Muscle layer of duodenum (tissue), 2 donors: ENCODE results near the gene PHRF1.

ENCODE experiments used
- H3K27ac ChIP-seq: one replicate; pipeline ENCODE4 v1.7.0; 2013; ENCODE audit warnings: mild to moderate bottlenecking, low read length
- H3K27me3 ChIP-seq: one replicate; pipeline ENCODE4 v1.7.0; 2013; ENCODE audit warnings: low read depth, mild to moderate bottlenecking, control low read depth, low read length
- H3K36me3 ChIP-seq, 2 donors: one replicate each; pipeline ENCODE4 v1.7.0; 2013; ENCODE audit warnings: low read length in 2 of 2, control low read depth in 1 of 2, mild to moderate bottlenecking in 1 of 2; ENCODE audit not compliant: insufficient read depth in 2 of 2, control insufficient read depth in 1 of 2
- H3K4me1 ChIP-seq, 2 donors: one replicate each; pipeline ENCODE4 v1.7.0; 2013; ENCODE audit warnings: low read length in 2 of 2, mild to moderate bottlenecking in 2 of 2, control low read depth in 1 of 2, moderate library complexity in 1 of 2; ENCODE audit not compliant: insufficient read depth in 2 of 2, control insufficient read depth in 1 of 2
- H3K4me3 ChIP-seq, 2 donors: one replicate each; pipeline ENCODE4 v1.7.0; 2013; ENCODE audit warnings: low read length in 2 of 2, low read depth in 1 of 2, mild to moderate bottlenecking in 1 of 2
- H3K9me3 ChIP-seq, 2 donors: one replicate each; pipeline ENCODE4 v1.7.0; 2013; ENCODE audit warnings: low read length in 2 of 2, control low read depth in 1 of 2, mild to moderate bottlenecking in 1 of 2; ENCODE audit not compliant: control insufficient read depth in 1 of 2
- donor health status: healthy.

Gene PHRF1

DNA sequence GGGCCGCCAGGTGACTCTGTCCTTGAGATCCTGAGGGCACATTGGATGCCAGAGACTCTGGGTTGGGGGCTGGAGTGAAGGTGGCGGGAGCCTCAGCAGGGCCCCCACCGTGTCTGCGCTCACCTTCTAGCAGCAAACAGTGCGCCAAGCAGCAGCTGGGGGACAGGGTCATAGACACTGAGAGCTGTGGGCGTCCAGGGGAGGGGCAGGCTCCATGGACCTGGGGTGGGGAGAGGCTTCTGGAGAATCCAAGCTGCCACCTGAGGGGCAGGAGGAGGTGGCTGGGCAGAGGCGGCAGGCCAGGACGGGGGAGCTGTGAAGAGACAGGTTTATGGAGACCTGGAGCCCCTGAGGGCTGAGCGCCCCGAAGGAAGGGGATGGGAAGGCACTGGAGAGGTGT, 8.0 kb downstream of the PHRF1 start:
- Histone ChIP-seq H3K27ac (no peak overlapping the region), H3K27me3 (no peaks in the 10 kb centered on the region), H3K36me3 (peaks cover 25 to 52% of the 10 kb centered on the region in 2 donors), H3K9me3 (no peaks in the 10 kb centered on the region), H3K4me1 (peaks cover 11 to 12% of the 10 kb centered on the region in 2 donors), H3K4me3 (no peak overlapping the region)

DNA sequence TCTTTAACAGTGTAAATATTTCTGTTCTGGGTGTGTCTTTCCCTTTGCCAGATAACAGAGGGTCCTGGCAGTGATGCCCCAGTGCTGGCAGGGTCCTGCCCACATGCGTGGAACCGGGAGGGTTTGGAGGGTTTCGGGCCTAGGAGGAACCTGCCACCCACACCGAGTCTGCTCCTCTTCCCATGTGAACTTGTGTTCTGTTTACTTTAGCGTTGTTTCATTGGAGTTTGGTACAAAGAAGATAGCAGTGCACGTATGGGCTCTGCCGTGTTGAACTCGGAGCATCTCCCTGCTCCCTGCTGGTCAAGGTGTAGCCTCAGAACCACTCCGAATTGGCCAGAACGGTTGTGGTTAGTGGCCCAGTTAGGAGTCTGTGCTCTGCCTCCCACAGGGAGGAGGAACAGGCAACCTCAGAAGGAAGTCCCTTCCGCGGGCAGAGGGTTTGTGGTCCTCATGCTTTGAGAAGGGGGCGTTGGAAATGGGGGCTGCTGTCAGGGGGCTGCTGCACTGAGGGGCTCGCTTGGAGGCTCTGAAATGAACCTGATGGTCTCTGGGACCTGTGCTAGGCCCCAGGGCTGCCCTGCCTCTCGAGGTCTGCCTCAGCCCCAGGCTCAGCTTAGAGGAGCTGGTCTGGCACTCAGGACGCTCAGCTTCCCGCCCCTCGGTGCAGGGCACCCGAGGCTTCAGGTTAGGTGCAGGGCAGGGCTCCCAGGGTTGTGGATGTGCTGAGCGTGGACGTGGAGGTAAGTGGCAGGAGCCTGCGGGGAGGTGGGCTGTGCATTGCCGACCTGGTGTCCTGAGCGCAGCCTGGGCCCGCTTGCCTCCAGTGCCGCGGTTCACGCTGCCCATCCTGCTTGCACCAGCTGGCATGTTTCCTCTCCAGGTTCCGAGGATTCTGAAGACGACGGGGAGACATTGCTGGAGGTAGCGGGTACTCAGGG, 10.4 kb downstream of the PHRF1 start:
- Histone ChIP-seq H3K9me3 (no peaks in the 10 kb centered on the region), H3K27me3 (no peaks in the 10 kb centered on the region), H3K4me3 (no peak overlapping the region), H3K36me3 (peaks cover 42 to 74% of the 10 kb centered on the region in 2 donors), H3K4me1 (no peaks in the 10 kb centered on the region), H3K27ac (no peak overlapping the region)

DNA sequence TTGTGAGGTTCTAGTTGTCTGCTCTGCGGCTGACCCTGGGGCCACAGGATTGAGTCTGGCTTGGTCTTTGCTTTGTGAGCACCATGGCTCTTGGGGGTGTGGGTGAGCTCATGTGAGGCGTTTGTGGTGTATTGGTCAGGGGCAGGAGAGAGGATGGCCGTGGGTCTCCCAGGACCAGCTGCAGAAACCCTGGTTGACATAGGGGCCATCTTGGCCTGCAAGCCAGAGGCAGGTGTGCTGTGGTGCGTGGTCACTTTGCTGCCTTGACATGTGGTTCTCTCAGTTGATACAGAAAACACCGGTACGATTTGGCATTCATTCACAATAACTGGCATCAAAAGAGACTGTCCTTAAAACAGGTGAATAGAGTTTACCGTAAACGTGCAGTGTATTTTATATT, 11.3 kb downstream of the PHRF1 start:
- peaks cover 43 to 73% of the 10 kb centered on the region in 2 donors for H3K36me3 ChIP-seq
- no peaks in the 10 kb centered on the region for H3K4me1 ChIP-seq
- H3K9me3 ChIP-seq = no peaks in the 10 kb centered on the region
- no peak overlapping the region for H3K4me3 ChIP-seq
- no peak overlapping the region for H3K27ac ChIP-seq
- no peaks in the 10 kb centered on the region for H3K27me3 ChIP-seq

DNA sequence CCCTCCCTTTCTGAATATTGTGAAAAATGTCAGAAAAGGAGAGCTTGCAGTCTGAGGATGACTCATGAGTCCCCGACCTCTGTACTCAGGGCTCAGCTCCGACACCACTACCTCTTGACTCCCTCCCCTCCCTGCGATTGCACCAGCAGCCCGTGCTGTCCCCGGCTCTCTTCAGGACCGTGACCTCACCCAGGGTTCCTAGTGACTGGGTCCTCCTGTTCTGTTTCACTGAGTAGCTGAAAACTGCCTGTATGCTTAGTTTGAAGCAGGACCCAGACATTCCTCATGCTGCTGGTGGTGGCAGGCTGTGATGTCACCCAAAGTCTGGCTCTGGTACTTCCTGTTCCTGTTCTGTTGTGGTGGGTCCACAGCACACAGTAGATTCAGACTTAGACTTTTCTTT, 11.7 kb downstream of the PHRF1 start:
- H3K4me3 ChIP-seq = no peak overlapping the region
- peaks cover 47 to 77% of the 10 kb centered on the region in 2 donors for H3K36me3 ChIP-seq
- H3K27me3 ChIP-seq = no peaks in the 10 kb centered on the region
- H3K4me1 ChIP-seq = no peaks in the 10 kb centered on the region
- no peak overlapping the region for H3K27ac ChIP-seq
- no peaks in the 10 kb centered on the region for H3K9me3 ChIP-seq

DNA sequence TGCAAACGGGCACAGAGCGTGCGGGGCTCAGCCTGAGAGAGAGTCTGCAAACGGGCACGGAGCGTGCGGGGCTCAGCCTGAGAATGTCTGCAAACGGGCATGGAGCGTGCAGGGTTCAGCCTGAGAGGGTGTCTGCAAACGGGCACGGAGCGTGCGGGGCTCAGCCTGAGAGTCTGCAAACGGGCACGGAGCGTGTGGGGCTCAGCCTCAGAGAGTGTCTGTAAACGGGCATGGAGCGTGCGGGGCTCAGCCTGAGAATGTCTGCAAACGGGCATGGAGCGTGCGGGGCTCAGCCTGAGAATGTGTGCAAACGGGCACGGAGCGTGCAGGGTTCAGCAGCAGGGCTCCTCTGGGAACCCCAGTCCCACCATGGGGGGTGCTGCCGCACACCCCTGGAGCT, 13.5 kb downstream of the PHRF1 start:
- Histone ChIP-seq H3K27me3 (no peaks in the 10 kb centered on the region), H3K4me1 (no peaks in the 10 kb centered on the region), H3K4me3 (no peak overlapping the region), H3K36me3 (peaks cover 61 to 77% of the 10 kb centered on the region in 2 donors), H3K27ac (no peak overlapping the region), H3K9me3 (no peaks in the 10 kb centered on the region)

DNA sequence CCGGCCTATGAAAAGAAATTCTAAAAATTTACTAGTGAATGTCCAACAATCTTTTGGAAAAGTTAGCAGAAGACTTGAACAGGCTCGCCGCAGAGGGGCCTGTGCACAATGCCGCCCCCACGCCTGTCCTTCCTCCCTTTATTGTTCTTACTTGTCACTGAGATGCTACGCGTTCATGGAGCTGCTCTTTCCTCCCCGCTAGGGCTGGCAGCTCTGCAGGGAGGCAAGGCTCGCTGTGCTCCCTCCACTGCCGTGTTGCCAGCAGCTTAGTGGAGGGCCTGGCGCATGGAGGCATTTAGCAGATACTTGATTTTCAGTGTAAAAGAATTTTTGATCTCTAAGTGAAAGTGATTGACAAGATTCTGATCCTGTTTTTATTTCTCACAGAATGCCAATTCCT, 14.7 kb downstream of the PHRF1 start:
- H3K4me1 ChIP-seq = no peaks in the 10 kb centered on the region
- peaks cover 64 to 89% of the 10 kb centered on the region in 2 donors for H3K36me3 ChIP-seq
- no peaks in the 10 kb centered on the region for H3K27me3 ChIP-seq
- H3K9me3 ChIP-seq = no peaks in the 10 kb centered on the region
- H3K27ac ChIP-seq = no peak overlapping the region
- H3K4me3 ChIP-seq = no peak overlapping the region

DNA sequence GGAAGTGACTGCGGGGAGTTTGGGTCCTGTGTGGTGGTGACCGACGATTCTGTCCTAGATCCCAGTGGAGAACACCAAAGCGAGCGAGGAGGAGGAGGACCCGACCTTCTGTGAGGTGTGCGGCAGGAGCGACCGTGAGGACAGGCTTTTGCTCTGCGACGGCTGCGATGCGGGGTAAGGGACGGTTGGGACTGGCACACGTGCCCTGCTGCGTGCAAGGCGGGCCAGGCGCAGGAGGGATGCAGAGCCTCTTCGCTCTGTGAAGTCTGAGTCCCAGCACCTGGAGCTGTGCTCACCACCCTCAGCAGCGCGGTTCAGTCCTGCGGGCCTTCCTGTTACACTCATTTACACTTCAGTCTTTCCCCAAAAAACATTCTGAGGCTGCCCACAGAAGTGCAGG, 16.2 kb downstream of the PHRF1 start:
- Histone ChIP-seq H3K9me3 (no peaks in the 10 kb centered on the region), H3K27me3 (no peaks in the 10 kb centered on the region), H3K4me3 (no peak overlapping the region), H3K36me3 (peaks cover 64 to 89% of the 10 kb centered on the region in 2 donors), H3K4me1 (no peaks in the 10 kb centered on the region), H3K27ac (no peak overlapping the region)

DNA sequence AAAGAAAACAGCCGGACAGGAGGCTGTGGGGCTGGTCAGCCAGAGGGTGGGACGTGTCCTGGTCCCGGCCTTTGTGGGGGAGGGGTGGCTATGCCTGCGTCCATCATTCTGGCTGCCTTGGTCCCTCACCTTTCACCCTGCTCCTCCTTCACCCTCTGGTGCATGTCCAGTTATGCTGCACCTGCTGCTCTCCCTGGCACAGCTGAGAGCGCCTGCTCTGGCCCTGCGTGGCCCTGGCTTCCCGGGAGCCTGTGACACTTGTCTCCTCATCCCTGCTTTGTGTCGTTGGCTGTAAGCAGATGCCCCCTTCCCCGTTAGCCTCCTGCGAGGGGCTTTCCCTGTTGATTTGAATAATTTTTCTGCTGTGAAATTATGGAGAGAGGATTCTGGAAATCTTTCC, 16.6 kb downstream of the PHRF1 start:
- Histone ChIP-seq H3K4me1 (no peaks in the 10 kb centered on the region), H3K9me3 (no peaks in the 10 kb centered on the region), H3K4me3 (no peak overlapping the region), H3K27me3 (no peaks in the 10 kb centered on the region), H3K36me3 (peaks cover 61 to 89% of the 10 kb centered on the region in 2 donors), H3K27ac (no peak overlapping the region)

DNA sequence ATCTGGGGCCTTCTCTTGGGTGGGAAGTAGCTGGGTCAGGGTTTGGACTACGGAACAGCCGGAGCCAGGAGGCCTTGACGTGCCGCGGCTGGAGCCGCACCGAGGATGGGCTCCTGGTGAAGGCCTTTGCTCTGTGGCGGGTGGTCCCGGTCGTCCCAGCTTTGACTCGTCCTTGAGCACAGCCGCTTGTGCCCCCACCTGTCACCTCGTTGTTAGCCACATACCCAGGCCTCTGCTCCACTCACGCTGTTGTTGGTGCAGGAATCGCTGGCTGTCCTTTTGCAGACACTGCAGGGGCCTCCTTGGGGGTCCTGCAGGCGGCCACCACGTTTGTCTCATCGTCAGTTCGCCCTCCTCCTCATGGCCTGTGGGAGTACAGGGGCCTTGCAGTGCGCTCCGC, 17.1 kb downstream of the PHRF1 start:
- Histone ChIP-seq H3K4me3 (no peak overlapping the region), H3K4me1 (no peaks in the 10 kb centered on the region), H3K9me3 (no peaks in the 10 kb centered on the region), H3K27ac (no peak overlapping the region), H3K27me3 (no peaks in the 10 kb centered on the region), H3K36me3 (peaks cover 61 to 89% of the 10 kb centered on the region in 2 donors)

DNA sequence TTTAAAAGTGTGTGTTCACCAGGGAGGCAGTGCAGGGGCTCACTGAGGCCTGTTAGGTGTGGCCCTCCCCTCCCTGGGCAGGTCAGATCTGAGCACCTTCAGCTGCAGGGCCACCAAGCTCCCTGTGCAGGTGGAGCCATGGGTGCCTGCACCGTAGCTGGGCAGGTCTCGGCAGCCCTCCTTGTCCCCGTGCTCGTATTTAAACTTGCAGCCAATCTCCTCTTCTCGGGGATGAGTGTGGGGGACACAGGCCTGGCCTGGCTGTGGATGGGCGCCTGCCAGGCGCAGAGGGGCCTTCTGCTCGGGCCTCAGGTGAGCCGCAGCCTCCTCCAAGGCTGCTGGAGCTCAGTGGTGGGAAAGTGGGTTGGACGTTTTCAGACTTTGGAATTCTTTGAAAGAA, 19.1 kb downstream of the PHRF1 start:
- Histone ChIP-seq H3K4me3 (no peak overlapping the region), H3K36me3 (peaks cover 48 to 85% of the 10 kb centered on the region in 2 donors), H3K27ac (no peak overlapping the region), H3K27me3 (no peaks in the 10 kb centered on the region), H3K4me1 (no peaks in the 10 kb centered on the region), H3K9me3 (no peaks in the 10 kb centered on the region)

DNA sequence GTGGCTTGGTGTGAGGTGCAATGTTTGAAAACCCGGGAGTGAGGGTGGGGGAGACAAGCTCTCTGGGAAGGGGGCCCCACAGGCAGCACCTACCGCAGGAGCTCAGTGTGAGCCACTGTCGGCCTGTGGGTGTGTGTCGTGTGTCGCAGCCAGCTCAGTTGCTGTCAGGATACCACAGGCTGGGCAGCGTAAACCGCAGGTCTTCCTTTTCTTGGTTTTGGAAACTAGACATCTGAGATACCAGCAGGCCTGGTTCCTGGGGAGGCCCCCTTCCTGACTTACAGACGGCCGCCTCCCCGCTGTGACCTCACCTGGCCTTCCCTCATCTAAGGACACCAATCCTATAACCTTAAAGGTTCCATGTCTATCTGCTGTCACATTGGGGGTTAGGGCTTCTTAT, 20.1 kb downstream of the PHRF1 start:
- Histone ChIP-seq H3K4me3 (no peak overlapping the region), H3K27ac (no peak overlapping the region), H3K9me3 (no peaks in the 10 kb centered on the region), H3K4me1 (no peaks in the 10 kb centered on the region), H3K36me3 (peaks cover 43 to 81% of the 10 kb centered on the region in 2 donors), H3K27me3 (no peaks in the 10 kb centered on the region)
